ENCODE results near the gene BRINP1. TPM values are rescaled to one million over a fixed set of nuclear protein-coding genes. Genes with fewer than 3 reads are reported as not detected.

BRINP1 gene
- total RNA-seq, 1 donor from 2014 or later, result 0.79 TPM

GRCh38 chr9:119213471-119213870, 155.8 kb downstream of the BRINP1 start:
- DNase-seq (ENCODE audit: low spot score, unreplicated experiment), result no peak
- H3K4me1 Mint-ChIP-seq (ENCODE audit: low read depth), result peaks cover 4% of the 10 kb centered on the region
- no peaks in the 10 kb centered on the region for H3K36me3 Mint-ChIP-seq (ENCODE audit: insufficient read depth)
- no peak overlapping the region for H3K27ac Mint-ChIP-seq
- no peaks in the 10 kb centered on the region for H3K9me3 Mint-ChIP-seq (ENCODE audit: low read depth)
- TF ChIP-seq CTCF (IDR thresholded peaks at IDR 0.05; ENCODE audit: unreplicated experiment), result no peak
- H3K4me3 Mint-ChIP-seq (ENCODE audit: low read depth), result no peak overlapping the region
- H3K27me3 Mint-ChIP-seq, result no peaks in the 10 kb centered on the region

GRCh38 chr9:119197893-119198607, 171.2 kb downstream of the BRINP1 start:
- no peak overlapping the region for H3K27ac Mint-ChIP-seq
- H3K4me1 Mint-ChIP-seq (ENCODE audit: low read depth), result no peaks in the 10 kb centered on the region
- no peaks in the 10 kb centered on the region for H3K9me3 Mint-ChIP-seq (ENCODE audit: low read depth)
- H3K36me3 Mint-ChIP-seq (ENCODE audit: insufficient read depth), result no peaks in the 10 kb centered on the region
- no peaks in the 10 kb centered on the region for H3K27me3 Mint-ChIP-seq
- DNase-seq (ENCODE audit: low spot score, unreplicated experiment), result no peak
- H3K4me3 Mint-ChIP-seq (ENCODE audit: low read depth), result no peak overlapping the region
- no peak for TF ChIP-seq CTCF (IDR thresholded peaks at IDR 0.05; ENCODE audit: unreplicated experiment)

GRCh38 chr9:119195521-119195920, 173.7 kb downstream of the BRINP1 start:
- Mint-ChIP-seq H3K4me3 (ENCODE audit: low read depth) (no peak overlapping the region), H3K9me3 (ENCODE audit: low read depth) (no peaks in the 10 kb centered on the region), H3K27ac (no peak overlapping the region), H3K27me3 (no peaks in the 10 kb centered on the region), H3K36me3 (ENCODE audit: insufficient read depth) (no peaks in the 10 kb centered on the region), H3K4me1 (ENCODE audit: low read depth) (no peaks in the 10 kb centered on the region)
- no peak for TF ChIP-seq CTCF (IDR thresholded peaks at IDR 0.05; ENCODE audit: unreplicated experiment)
- no peak for DNase-seq (ENCODE audit: low spot score, unreplicated experiment)

- H3K9me3 Mint-ChIP-seq (ENCODE audit: low read depth), result no peaks in the 10 kb centered on the region
- no peaks in the 10 kb centered on the region for H3K36me3 Mint-ChIP-seq (ENCODE audit: insufficient read depth)
- no peak overlapping the region for H3K27ac Mint-ChIP-seq
- no peaks in the 10 kb centered on the region for H3K27me3 Mint-ChIP-seq
- TF ChIP-seq CTCF (IDR thresholded peaks at IDR 0.05; ENCODE audit: unreplicated experiment), result no peak
- DNase-seq (ENCODE audit: low spot score, unreplicated experiment), result no peak
- peaks cover 4% of the 10 kb centered on the region for H3K4me1 Mint-ChIP-seq (ENCODE audit: low read depth)
- no peak overlapping the region for H3K4me3 Mint-ChIP-seq (ENCODE audit: low read depth)
Observed at GRCh38 chr9:119185298-119185697, 183.9 kb downstream of the BRINP1 start.

GRCh38 chr9:119184265-119184936, 184.8 kb downstream of the BRINP1 start:
- no peaks in the 10 kb centered on the region for H3K27me3 Mint-ChIP-seq
- H3K4me3 Mint-ChIP-seq (ENCODE audit: low read depth), result no peak overlapping the region
- no peaks in the 10 kb centered on the region for H3K36me3 Mint-ChIP-seq (ENCODE audit: insufficient read depth)
- TF ChIP-seq CTCF (IDR thresholded peaks at IDR 0.05; ENCODE audit: unreplicated experiment), result no peak
- no peaks in the 10 kb centered on the region for H3K4me1 Mint-ChIP-seq (ENCODE audit: low read depth)
- DNase-seq (ENCODE audit: low spot score, unreplicated experiment), result no peak
- H3K9me3 Mint-ChIP-seq (ENCODE audit: low read depth), result no peaks in the 10 kb centered on the region
- H3K27ac Mint-ChIP-seq, result no peak overlapping the region

Data from progenitor cell of endocrine pancreas (in vitro differentiated cells).